BLaER1 treated with 17β-estradiol and CSF1 and Interleukin-3, amounts not matched to agents 10 nM and 100 nM (cell line): ENCODE measurements around the gene TENM3.

Source experiments
- H3K27ac ChIP-seq, 11 experiments: shearing (Covaris generic); formaldehyde crosslinking; 2 replicates each; pipeline ENCODE4 v1.8.1; 2022
- H3K27me3 ChIP-seq, 11 experiments: shearing (Covaris generic); formaldehyde crosslinking; 2 replicates each; pipeline ENCODE4 v1.8.1; 2022
- H3K36me3 ChIP-seq, 11 experiments: shearing (Covaris generic); formaldehyde crosslinking; 2 replicates each; pipeline ENCODE4 v1.8.1; 2022
- H3K4me1 ChIP-seq, 10 experiments: shearing (Covaris generic); formaldehyde crosslinking; 2 replicates each; pipeline ENCODE4 v1.8.1; 2022
- H3K4me2 ChIP-seq, 11 experiments: shearing (Covaris generic); formaldehyde crosslinking; 2 replicates each; pipeline ENCODE4 v1.8.1; 2022
- H3K4me3 ChIP-seq, 10 experiments: shearing (Covaris generic); formaldehyde crosslinking; 2 replicates each; pipeline ENCODE4 v1.8.1; 2022
- H3K9ac ChIP-seq, 11 experiments: shearing (Covaris generic); formaldehyde crosslinking; 2 replicates each; pipeline ENCODE4 v1.8.1; 2022
- H3K9me3 ChIP-seq, 11 experiments: shearing (Covaris generic); formaldehyde crosslinking; replicated peaks in 1 of 11; 2 replicates each; pipeline ENCODE4 v1.8.1; 2022
- H4K20me1 ChIP-seq, 11 experiments: shearing (Covaris generic); formaldehyde crosslinking; 2 replicates each; pipeline ENCODE4 v1.8.1; 2022
- Cebpa-rat ChIP-seq, 11 experiments: shearing (Covaris generic); IDR thresholded peaks; 2 replicates each; pipeline ENCODE4 v1.8.1; 2022

The TENM3 gene

DNA sequence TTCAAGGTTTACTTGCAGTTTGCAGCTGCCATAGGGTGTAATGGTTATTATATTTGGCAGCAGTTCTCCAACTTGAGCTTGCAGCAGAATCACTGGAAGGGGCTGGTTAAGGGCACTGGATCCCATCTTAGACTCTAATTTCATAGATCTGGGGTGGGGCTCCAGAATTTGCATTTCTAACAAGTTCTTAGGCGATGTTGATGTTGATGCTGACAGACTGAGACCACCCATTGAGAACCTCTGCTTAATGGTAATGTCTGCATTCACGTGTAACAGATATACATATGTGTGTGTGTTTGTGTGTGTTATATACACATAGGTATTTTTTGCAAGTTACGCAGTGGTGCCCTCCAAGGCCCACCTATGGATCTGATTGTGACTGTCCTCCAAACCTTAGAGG, 13.8 kb downstream of the TENM3 start:
- Histone ChIP-seq H3K9ac (no peak overlapping the region), H4K20me1 (no peaks in the 10 kb centered on the region; a peak in 1 of 22 replicates), H3K4me3 (no peak overlapping the region), H3K9me3 (peaks cover 5 to 20% (median 10%) of the 10 kb centered on the region in 11 experiments; a peak in 16 of 22 replicates), H3K27ac (no peak overlapping the region), H3K36me3 (peaks cover 0 to 6% (median 0%) of the 10 kb centered on the region in 11 experiments; a peak in 1 of 22 replicates), H3K4me2 (no peak overlapping the region), H3K4me1 (no peaks in the 10 kb centered on the region), H3K27me3 (no peaks in the 10 kb centered on the region)
- no peak for TF ChIP-seq Cebpa-rat (IDR thresholded peaks at IDR 0.05)

DNA sequence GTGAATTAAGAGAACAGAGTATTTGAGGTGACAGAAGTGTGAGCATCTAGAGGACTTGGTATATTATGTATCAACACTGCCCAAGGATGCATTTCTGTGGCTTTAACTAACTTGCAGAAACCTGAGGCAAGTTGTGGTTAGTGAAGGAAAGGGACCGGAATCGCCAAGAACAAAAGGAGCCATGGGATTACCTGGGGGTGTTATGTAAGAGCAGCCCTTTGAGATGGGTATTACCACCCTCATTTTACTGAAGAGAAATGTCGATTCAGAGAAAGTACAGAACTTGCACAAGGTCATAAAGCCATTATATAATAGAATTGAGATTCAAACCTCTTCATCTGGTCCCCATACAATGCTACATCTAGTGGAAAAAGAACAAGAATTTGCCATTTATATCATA, 14.3 kb downstream of the TENM3 start:
- H3K4me2 ChIP-seq = no peak overlapping the region
- H3K36me3 ChIP-seq = peaks cover 0 to 7% (median 0%) of the 10 kb centered on the region in 11 experiments; a peak in 2 of 22 replicates
- H3K9me3 ChIP-seq = peaks cover 5 to 20% (median 10%) of the 10 kb centered on the region in 11 experiments; a peak in 16 of 22 replicates
- H3K4me3 ChIP-seq = no peak overlapping the region
- H4K20me1 ChIP-seq = no peaks in the 10 kb centered on the region; a peak in 1 of 22 replicates
- no peaks in the 10 kb centered on the region for H3K27me3 ChIP-seq
- H3K27ac ChIP-seq = no peak overlapping the region
- no peak for TF ChIP-seq Cebpa-rat (IDR thresholded peaks at IDR 0.05)
- no peak overlapping the region for H3K9ac ChIP-seq
- no peaks in the 10 kb centered on the region for H3K4me1 ChIP-seq

DNA sequence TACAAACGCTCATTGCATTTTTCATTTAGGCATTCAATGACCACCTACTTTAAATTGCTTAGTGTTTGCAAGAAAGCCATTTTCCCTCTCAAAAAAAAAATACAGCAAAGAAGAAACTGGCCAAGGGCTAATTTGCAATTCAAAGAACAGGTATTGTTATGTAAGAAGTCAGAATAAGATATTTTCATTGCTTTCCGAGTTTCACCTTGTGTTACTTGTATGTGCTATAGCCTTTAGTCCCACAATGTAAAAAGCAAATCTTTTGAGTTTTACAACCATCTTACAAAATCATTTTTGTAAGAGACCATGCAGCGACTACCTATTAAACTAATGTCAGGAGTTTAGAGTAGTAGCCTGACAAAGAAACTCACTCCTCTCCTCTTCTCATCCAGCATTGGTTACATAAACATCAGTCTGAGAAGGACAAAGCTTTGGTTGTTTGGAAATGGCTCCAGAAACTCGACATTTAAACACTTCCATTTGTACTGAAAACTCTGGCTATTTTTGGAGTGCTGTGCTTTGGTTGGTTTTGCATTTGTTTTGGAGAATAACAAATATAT, 15.3 kb downstream of the TENM3 start:
- H3K9ac ChIP-seq = no peak overlapping the region
- H3K27me3 ChIP-seq = no peaks in the 10 kb centered on the region
- H3K4me3 ChIP-seq = no peak overlapping the region
- H3K4me1 ChIP-seq = no peaks in the 10 kb centered on the region
- no peaks in the 10 kb centered on the region; a peak in 1 of 22 replicates for H4K20me1 ChIP-seq
- no peak for TF ChIP-seq Cebpa-rat (IDR thresholded peaks at IDR 0.05)
- peaks cover 7 to 20% (median 13%) of the 10 kb centered on the region in 11 experiments; a peak in 18 of 22 replicates for H3K9me3 ChIP-seq
- H3K4me2 ChIP-seq = no peak overlapping the region
- H3K27ac ChIP-seq = no peak overlapping the region
- peaks cover 0 to 7% (median 0%) of the 10 kb centered on the region in 11 experiments; a peak in 2 of 22 replicates for H3K36me3 ChIP-seq

DNA sequence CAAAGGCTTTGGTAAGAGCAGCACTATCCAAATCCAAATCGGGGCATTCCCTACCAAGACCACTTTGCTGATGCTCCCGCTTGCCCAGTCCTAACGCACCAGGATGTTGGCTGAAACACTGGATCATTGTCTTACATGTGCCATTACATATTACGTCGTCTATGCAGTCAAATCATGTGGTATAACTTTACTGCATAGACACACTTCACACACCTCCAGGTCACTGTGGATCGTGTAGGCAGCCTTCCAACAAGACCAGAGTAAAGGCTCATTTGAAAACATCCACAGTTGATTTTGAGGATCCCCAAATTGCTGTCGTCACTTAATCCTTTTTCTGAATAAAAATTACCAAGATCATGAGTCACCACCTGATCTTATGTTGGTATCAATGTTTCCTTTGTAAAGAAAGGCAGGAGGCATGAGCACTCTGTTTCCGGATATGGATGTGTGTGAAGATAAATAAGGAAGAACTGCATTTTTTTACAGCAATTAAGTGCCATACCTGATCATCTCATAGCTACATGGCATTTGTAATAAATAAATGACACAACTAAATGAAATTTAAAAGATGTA, 18.5 kb downstream of the TENM3 start:
- no peak overlapping the region for H3K27ac ChIP-seq
- H3K36me3 ChIP-seq = peaks cover 0 to 7% (median 0%) of the 10 kb centered on the region in 11 experiments; a peak in 2 of 22 replicates
- H3K4me3 ChIP-seq = no peak overlapping the region
- no peak overlapping the region for H3K4me2 ChIP-seq
- H3K4me1 ChIP-seq = no peaks in the 10 kb centered on the region
- no peak for TF ChIP-seq Cebpa-rat (IDR thresholded peaks at IDR 0.05)
- H3K9me3 ChIP-seq = peaks cover 9 to 32% (median 20%) of the 10 kb centered on the region in 11 experiments; a peak in 19 of 22 replicates
- no peaks in the 10 kb centered on the region for H4K20me1 ChIP-seq
- H3K27me3 ChIP-seq = no peaks in the 10 kb centered on the region
- H3K9ac ChIP-seq = no peak overlapping the region

DNA sequence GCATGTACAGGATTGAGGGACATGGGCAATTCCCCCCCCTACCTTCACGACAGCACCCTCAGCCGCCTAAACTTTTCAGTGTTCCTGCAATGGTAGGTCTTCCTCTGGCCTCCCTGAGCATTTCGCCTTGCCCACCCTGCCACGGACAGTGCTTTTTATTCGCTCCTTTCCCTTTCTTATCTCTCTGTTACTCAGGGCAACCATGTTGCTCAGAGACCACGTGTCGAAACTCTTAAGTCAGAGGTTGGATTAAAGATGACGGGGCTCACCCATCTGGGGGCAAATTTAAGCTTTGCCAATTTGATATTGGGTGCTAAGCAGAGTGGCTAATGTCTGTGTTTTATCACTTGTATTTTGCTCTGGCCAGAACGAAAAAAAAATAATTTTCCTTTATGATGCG, 20.4 kb downstream of the TENM3 start:
- Histone ChIP-seq H3K4me3 (no peak overlapping the region), H3K4me1 (no peaks in the 10 kb centered on the region), H3K9ac (no peak overlapping the region), H4K20me1 (no peaks in the 10 kb centered on the region), H3K27ac (no peak overlapping the region), H3K36me3 (peaks cover 0 to 15% (median 0%) of the 10 kb centered on the region in 11 experiments; a peak in 1 of 22 replicates), H3K9me3 (peaks cover 8 to 32% (median 19%) of the 10 kb centered on the region in 11 experiments; a peak in 16 of 22 replicates), H3K4me2 (no peak overlapping the region), H3K27me3 (no peaks in the 10 kb centered on the region)
- TF ChIP-seq Cebpa-rat (IDR thresholded peaks at IDR 0.05) = no peak

DNA sequence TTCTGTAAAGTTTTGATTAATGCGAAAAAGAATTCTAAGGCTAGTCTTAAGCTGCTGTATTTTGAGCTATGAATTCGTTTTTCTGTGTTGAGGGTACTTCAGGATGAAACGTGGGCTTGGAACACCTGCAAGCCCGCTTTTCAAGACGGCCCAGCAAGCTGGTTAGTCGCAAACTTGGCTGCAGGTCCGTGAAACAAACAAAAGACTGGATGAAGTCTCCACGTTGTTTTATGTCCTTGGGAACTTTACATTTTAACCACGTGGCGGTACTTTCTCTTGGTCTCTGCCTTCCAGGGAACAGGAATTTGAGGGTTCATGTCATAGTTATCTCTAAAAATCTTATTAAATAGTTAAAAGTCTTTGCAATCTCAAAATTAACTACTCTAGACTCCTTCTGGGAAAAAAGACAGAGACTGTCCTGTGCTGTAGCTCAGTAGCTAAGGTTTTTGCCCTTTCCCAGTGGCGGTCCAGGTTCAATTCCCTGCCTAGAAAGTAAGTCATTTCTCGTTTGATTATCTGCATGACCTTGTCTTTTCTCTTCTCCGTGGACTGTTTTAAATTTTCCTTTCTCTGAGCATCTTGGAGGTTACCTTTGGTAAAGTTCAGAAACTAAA, 21.0 kb downstream of the TENM3 start:
- no peaks in the 10 kb centered on the region for H3K4me1 ChIP-seq
- no peak for TF ChIP-seq Cebpa-rat (IDR thresholded peaks at IDR 0.05)

DNA sequence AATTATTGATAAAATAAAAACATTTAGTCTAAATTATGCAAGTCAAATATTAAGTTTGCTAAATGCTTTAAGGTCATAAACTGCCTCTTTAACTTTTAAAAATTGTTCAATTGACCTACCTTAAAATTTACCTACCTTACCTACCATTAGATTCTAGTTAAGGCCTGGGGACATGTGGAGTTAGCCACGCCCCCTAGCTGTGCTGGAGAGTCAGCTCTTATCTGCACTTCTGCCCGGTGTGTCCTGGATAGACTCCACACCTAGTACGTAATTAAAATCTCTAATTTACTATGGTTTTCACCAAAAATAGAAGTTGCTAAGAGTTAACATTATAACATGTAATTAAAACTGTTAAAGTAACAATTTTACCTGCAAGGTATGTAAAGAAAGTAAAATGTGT, 22.7 kb downstream of the TENM3 start:
- Histone ChIP-seq H3K27ac (no peak overlapping the region), H3K9ac (no peak overlapping the region), H4K20me1 (no peaks in the 10 kb centered on the region), H3K4me1 (no peaks in the 10 kb centered on the region), H3K4me3 (no peak overlapping the region), H3K36me3 (peaks cover 0 to 12% (median 0%) of the 10 kb centered on the region in 11 experiments; a peak in 1 of 22 replicates), H3K27me3 (no peaks in the 10 kb centered on the region), H3K4me2 (no peak overlapping the region), H3K9me3 (peaks cover 8 to 31% (median 23%) of the 10 kb centered on the region in 11 experiments; a peak in 16 of 22 replicates)
- no peak for TF ChIP-seq Cebpa-rat (IDR thresholded peaks at IDR 0.05)

More for the DNA sequence above, 21.0 kb downstream of the TENM3 start:
- Histone ChIP-seq H3K4me2 (no peak overlapping the region), H3K4me3 (no peak overlapping the region), H3K27me3 (no peaks in the 10 kb centered on the region), H3K9me3 (peaks cover 8 to 31% (median 20%) of the 10 kb centered on the region in 11 experiments; a peak in 16 of 22 replicates), H4K20me1 (no peaks in the 10 kb centered on the region), H3K9ac (no peak overlapping the region), H3K27ac (no peak overlapping the region), H3K36me3 (peaks cover 0 to 14% (median 0%) of the 10 kb centered on the region in 11 experiments; a peak in 1 of 22 replicates)

DNA sequence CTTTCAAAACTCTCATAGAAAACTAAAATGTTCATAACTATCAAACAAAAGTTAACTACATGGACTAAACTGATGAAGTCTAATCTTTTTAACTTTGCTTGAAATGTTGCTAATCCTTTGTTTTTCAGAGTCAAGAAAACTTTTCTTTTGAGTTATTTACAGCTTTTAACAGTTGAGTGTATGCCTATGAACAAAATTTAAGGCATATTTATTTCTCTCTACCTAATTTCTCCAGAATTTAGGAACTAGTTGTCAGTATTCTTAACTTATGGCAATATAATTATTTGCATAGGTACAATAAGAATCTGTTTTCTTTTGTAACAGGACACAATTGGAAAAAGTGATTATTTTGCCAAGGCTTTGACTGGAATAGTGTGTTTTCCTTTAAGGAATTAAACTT, 23.8 kb downstream of the TENM3 start:
- Histone ChIP-seq H3K27ac (no peak overlapping the region), H3K9me3 (peaks cover 14 to 41% (median 32%) of the 10 kb centered on the region in 11 experiments; a peak in 19 of 22 replicates), H4K20me1 (no peaks in the 10 kb centered on the region), H3K27me3 (no peaks in the 10 kb centered on the region), H3K9ac (no peak overlapping the region), H3K4me1 (no peaks in the 10 kb centered on the region), H3K4me3 (no peak overlapping the region), H3K36me3 (peaks cover 0 to 12% (median 0%) of the 10 kb centered on the region in 11 experiments; a peak in 5 of 22 replicates), H3K4me2 (no peak overlapping the region)
- no peak for TF ChIP-seq Cebpa-rat (IDR thresholded peaks at IDR 0.05)

DNA sequence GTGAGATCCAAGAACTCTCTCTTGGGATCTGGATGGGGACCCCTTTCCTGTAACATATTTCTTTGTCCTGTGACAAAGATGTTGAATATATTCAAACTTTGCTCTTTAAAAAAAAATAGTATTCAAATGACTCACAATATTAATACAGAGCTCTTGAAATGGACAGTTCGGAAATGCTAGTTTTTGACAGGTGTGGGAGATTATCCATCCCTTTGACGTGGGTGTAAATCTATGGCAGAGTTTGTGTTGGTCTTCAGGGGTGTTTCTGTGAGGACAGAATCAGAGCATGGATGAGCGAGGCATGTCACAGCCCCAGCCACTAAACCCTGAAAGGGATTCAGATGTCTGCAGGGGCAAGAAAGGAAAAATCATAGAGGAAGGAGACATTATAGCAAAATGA, 25.8 kb downstream of the TENM3 start:
- TF ChIP-seq Cebpa-rat (IDR thresholded peaks at IDR 0.05) = no peak
- peaks cover 0 to 10% (median 0%) of the 10 kb centered on the region in 11 experiments; a peak in 6 of 22 replicates for H3K36me3 ChIP-seq

More for the DNA sequence above, 25.8 kb downstream of the TENM3 start:
- Histone ChIP-seq H3K27ac (no peak overlapping the region), H4K20me1 (no peaks in the 10 kb centered on the region), H3K4me3 (no peak overlapping the region), H3K4me1 (no peaks in the 10 kb centered on the region), H3K9ac (no peak overlapping the region), H3K4me2 (no peak overlapping the region), H3K27me3 (no peaks in the 10 kb centered on the region), H3K9me3 (peaks cover 9 to 55% (median 42%) of the 10 kb centered on the region in 11 experiments; a peak in 19 of 22 replicates)
